Panc1 (cell line): ENCODE data around the gene OR5AU1. TPM values are rescaled to one million over a fixed set of nuclear protein-coding genes. Genes with fewer than 3 reads are reported as not detected.

ENCODE experiments used
- ATAC-seq: fragments of 200-7000 bp; cut with Tn5 transposase; 2 replicates; pipeline ENCODE4 v1.9.1; 2020; ENCODE audit warnings: mild to moderate bottlenecking, moderate library complexity
- BruUV-seq: library from RNA; stranded (reverse); fragments of 400-500 nt; replicated peaks from 2 replicates; lab custom pipeline; 2021; lab: Mats Ljungman, UMichigan
- CTCF ChIA-PET: fragments of 300-600 bp; sonication (Branson Sonifier 250); formaldehyde crosslinking; loops from one replicate; lab custom pipeline; 2022; ENCODE audit warnings: antibody characterized with exemption; lab: Charles Lee
- POLR2A ChIA-PET: fragments of 300-600 bp; sonication (Branson Sonifier 250); formaldehyde crosslinking; loops from one replicate; lab custom pipeline; 2022; ENCODE audit warnings: antibody characterized with exemption; lab: Charles Lee
- DNase-seq: peaks from one replicate; pipeline ENCODE4 v3.0.0-alpha.2; 2010; ENCODE audit warnings: low read depth, low spot score
- H3K27ac ChIP-seq: 2 replicates; pipeline ENCODE4 v1.5.1; 2011; ENCODE audit warnings: mild to moderate bottlenecking, low read length, inconsistent platforms
- H3K27me3 ChIP-seq: fragments of 200-500 bp; sonication (Bioruptor generic); 2 replicates; pipeline ENCODE4 v1.6.0; 2014; ENCODE audit warnings: low read length, inconsistent platforms; ENCODE audit not compliant: control insufficient read depth, insufficient read depth
- H3K36me3 ChIP-seq: fragments of 200-500 bp; sonication (Bioruptor generic); 2 replicates; pipeline ENCODE4 v1.5.1; 2014; ENCODE audit warnings: inconsistent platforms, mild to moderate bottlenecking, low read length, moderate library complexity; ENCODE audit not compliant: control insufficient read depth, insufficient read depth
- H3K4me1 ChIP-seq: 2 replicates; pipeline ENCODE4 v1.5.1; 2011; ENCODE audit warnings: inconsistent platforms, mild to moderate bottlenecking, low read length, moderate library complexity; ENCODE audit not compliant: control insufficient read depth, insufficient read depth
- H3K4me3 ChIP-seq, 2 experiments: 2 replicates each; pipeline ENCODE4 v1.5.1; 2011 to 2012; ENCODE audit warnings: low read depth in 2 of 2, low read length in 2 of 2, mild to moderate bottlenecking in 2 of 2, inconsistent platforms in 1 of 2, moderate library complexity in 1 of 2
- H3K9me3 ChIP-seq: fragments of 200-500 bp; sonication (Bioruptor generic); 2 replicates; pipeline ENCODE4 v1.5.1; 2014; ENCODE audit warnings: low read depth, mild to moderate bottlenecking, inconsistent platforms, low read length, moderate library complexity; ENCODE audit not compliant: control insufficient read depth, insufficient read depth
- POLR2AphosphoS5 ChIP-seq: IDR thresholded peaks from 2 replicates; pipeline ENCODE4 v1.6.1; 2012; ENCODE audit warnings: mild to moderate bottlenecking, low read depth, low read length, moderate library complexity
- SIN3A ChIP-seq: IDR thresholded peaks from 2 replicates; pipeline ENCODE4 v1.6.1; 2012; ENCODE audit warnings: low read depth, mild to moderate bottlenecking, low read length, moderate library complexity, borderline replicate concordance; ENCODE audit not compliant: insufficient read depth
- TCF7L2 ChIP-seq: IDR thresholded peaks from 2 replicates; pipeline ENCODE4 v1.6.1; 2011; ENCODE audit warnings: mild to moderate bottlenecking, low read depth, low read length, inconsistent platforms
- in situ Hi-C: cut with HindIII; loops from 2 replicates; pipeline ENCODE4 v1.10.0; 2016; ENCODE audit warnings: low sequenced_read_pairs, low pct_unique_long_range_greater_than_20kb
- intact Hi-C: fragments of 100-400 bp; cut with micrococcal nuclease; formaldehyde crosslinking; loops from one replicate; pipeline ENCODE4 v1.10.0; 2022; ENCODE audit not compliant: unreplicated experiment
- total RNA-seq: library from RNA; stranded (reverse); gene quantifications from one replicate; pipeline ENCODE4 v1.2.1, GENCODE V29; 2021; ENCODE audit not compliant: unreplicated experiment
- TF ChIP-seq, protein P1 (sequence below): fragments of 450-650 bp; IDR thresholded peaks from 2 replicates; pipeline ENCODE4 v1.5.1; 2017; ENCODE audit warnings: mild to moderate bottlenecking
- TF ChIP-seq, protein P2 (sequence below), 2 experiments: IDR thresholded peaks; 2 replicates each; pipeline ENCODE4 v1.6.1; 2011 to 2012; ENCODE audit warnings: low read depth in 2 of 2, control low read depth in 1 of 2, low read length in 1 of 2, mild to moderate bottlenecking in 1 of 2, moderate library complexity in 1 of 2; ENCODE audit not compliant: insufficient read depth in 1 of 2

OR5AU1 gene
- total RNA-seq, 1 experiment from 2014 or later, result not detected

DNA sequence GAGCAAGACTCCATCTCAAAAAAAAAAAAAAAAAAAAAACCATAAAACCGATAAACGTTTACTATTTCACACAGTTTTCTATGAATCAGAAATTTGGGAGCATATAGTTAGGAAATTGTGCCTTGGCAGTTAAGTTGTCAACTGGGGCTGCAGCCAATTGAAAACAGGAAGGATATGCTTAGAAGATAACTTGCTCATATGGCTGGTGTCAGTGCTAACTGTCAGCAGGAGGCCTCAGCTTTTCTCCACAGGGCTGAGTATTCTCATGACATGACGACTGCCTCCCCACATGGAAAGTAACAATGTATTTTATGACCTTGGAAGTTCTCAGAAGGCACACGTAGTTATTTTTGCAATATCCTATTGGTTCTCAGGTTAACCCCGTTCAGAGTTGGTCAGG is 29.6 kb upstream of the OR5AU1 start:
- ATAC-seq, result no peak
- ChIA-PET CTCF (no interaction called here), POLR2A (interaction anchor here (0.6 kb wide), 1 partner anchor 146 kb away, joined by 7 read pairs; no protein-coding TSS in a partner anchor)
- H3K36me3 ChIP-seq, result no peaks in the 10 kb centered on the region
- no peaks in the 10 kb centered on the region for H3K4me1 ChIP-seq
- BruUV-seq, result no TSS peak
- H3K9me3 ChIP-seq, result no peaks in the 10 kb centered on the region
- H3K27ac ChIP-seq, result no peak overlapping the region
- in situ Hi-C loops, result no loop called here
- H3K27me3 ChIP-seq, result no peaks in the 10 kb centered on the region
- H3K4me3 ChIP-seq, result no peak overlapping the region
- DNase-seq, result no peak
- TF ChIP-seq SIN3A, result no peak
- TF ChIP-seq TCF7L2, result no peak
- TF ChIP-seq, protein P1, sequence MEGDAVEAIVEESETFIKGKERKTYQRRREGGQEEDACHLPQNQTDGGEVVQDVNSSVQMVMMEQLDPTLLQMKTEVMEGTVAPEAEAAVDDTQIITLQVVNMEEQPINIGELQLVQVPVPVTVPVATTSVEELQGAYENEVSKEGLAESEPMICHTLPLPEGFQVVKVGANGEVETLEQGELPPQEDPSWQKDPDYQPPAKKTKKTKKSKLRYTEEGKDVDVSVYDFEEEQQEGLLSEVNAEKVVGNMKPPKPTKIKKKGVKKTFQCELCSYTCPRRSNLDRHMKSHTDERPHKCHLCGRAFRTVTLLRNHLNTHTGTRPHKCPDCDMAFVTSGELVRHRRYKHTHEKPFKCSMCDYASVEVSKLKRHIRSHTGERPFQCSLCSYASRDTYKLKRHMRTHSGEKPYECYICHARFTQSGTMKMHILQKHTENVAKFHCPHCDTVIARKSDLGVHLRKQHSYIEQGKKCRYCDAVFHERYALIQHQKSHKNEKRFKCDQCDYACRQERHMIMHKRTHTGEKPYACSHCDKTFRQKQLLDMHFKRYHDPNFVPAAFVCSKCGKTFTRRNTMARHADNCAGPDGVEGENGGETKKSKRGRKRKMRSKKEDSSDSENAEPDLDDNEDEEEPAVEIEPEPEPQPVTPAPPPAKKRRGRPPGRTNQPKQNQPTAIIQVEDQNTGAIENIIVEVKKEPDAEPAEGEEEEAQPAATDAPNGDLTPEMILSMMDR, result no peak
- TF ChIP-seq, protein P2, sequence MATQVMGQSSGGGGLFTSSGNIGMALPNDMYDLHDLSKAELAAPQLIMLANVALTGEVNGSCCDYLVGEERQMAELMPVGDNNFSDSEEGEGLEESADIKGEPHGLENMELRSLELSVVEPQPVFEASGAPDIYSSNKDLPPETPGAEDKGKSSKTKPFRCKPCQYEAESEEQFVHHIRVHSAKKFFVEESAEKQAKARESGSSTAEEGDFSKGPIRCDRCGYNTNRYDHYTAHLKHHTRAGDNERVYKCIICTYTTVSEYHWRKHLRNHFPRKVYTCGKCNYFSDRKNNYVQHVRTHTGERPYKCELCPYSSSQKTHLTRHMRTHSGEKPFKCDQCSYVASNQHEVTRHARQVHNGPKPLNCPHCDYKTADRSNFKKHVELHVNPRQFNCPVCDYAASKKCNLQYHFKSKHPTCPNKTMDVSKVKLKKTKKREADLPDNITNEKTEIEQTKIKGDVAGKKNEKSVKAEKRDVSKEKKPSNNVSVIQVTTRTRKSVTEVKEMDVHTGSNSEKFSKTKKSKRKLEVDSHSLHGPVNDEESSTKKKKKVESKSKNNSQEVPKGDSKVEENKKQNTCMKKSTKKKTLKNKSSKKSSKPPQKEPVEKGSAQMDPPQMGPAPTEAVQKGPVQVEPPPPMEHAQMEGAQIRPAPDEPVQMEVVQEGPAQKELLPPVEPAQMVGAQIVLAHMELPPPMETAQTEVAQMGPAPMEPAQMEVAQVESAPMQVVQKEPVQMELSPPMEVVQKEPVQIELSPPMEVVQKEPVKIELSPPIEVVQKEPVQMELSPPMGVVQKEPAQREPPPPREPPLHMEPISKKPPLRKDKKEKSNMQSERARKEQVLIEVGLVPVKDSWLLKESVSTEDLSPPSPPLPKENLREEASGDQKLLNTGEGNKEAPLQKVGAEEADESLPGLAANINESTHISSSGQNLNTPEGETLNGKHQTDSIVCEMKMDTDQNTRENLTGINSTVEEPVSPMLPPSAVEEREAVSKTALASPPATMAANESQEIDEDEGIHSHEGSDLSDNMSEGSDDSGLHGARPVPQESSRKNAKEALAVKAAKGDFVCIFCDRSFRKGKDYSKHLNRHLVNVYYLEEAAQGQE (IDR thresholded peaks at IDR 0.05; ENCODE audit: insufficient read depth in 1 of 2, low read depth in 2 of 2, low read length in 1 of 2), result no peak
- TF ChIP-seq POLR2AphosphoS5, result no peak
- intact Hi-C loops, result no loop called here

DNA sequence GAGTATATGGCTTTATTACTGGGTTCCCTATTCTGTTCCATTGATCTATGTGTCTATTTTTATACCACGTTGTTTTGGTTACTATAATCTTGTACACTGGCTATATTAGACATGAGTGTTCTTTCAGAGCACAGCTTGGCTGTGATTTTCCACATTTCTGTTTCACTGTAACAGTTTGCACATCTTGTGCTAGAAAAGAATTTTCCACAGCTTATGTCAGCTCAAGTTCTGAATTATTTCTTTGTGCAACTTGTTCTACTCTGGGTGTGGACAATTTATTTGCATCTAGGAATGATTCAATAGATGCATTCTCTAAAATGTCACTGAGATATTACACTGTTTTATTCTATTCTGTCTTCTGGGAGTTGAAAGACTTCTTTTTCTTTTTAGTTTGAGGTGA is 28.4 kb upstream of the OR5AU1 start:
- intact Hi-C loops, result no loop called here
- Histone ChIP-seq H3K4me3 (no peak overlapping the region), H3K4me1 (no peaks in the 10 kb centered on the region), H3K9me3 (no peaks in the 10 kb centered on the region), H3K27ac (no peak overlapping the region), H3K27me3 (no peaks in the 10 kb centered on the region), H3K36me3 (no peaks in the 10 kb centered on the region)
- no TSS peak for BruUV-seq
- DNase-seq (no peak), ATAC-seq (no peak)
- in situ Hi-C loops, result no loop called here
- CTCF ChIA-PET, result no interaction called here
- TF ChIP-seq SIN3A (no peak), TCF7L2 (no peak), POLR2AphosphoS5 (no peak)
- TF ChIP-seq, protein P1, result no peak
- POLR2A ChIA-PET, result no interaction called here
